ENCODE results near the gene PCDH9.

DNA sequence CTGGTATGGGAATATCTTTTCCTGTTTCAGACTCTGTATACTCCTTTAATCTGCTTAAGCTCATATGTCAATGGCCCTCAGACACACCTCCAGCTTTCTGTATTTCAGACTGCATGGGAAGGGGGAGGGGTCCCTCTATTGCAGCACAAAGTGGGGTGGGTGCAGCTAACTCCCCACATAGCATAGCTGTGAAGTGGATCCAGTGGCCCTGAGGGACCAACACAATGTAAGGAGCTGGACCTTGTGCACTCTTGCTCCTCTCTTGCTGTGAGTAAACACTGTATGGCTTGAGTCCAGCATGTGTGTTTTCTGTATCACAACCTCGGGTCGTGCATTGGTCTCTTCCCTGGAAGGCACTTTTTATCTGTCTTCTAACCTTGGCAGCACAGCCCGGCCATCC is 669.9 kb downstream of the PCDH9 start:
- TF ChIP-seq, protein P1, sequence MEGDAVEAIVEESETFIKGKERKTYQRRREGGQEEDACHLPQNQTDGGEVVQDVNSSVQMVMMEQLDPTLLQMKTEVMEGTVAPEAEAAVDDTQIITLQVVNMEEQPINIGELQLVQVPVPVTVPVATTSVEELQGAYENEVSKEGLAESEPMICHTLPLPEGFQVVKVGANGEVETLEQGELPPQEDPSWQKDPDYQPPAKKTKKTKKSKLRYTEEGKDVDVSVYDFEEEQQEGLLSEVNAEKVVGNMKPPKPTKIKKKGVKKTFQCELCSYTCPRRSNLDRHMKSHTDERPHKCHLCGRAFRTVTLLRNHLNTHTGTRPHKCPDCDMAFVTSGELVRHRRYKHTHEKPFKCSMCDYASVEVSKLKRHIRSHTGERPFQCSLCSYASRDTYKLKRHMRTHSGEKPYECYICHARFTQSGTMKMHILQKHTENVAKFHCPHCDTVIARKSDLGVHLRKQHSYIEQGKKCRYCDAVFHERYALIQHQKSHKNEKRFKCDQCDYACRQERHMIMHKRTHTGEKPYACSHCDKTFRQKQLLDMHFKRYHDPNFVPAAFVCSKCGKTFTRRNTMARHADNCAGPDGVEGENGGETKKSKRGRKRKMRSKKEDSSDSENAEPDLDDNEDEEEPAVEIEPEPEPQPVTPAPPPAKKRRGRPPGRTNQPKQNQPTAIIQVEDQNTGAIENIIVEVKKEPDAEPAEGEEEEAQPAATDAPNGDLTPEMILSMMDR (IDR thresholded peaks at IDR 0.05), result no peak
- no peak for TF ChIP-seq POLR2A (IDR thresholded peaks at IDR 0.05)

Data from right lobe of liver (tissue), 4 donors.